HCT116 (cell line): Measurements from ENCODE around the gene KRT83. TPM values are rescaled to one million over a fixed set of nuclear protein-coding genes. Genes with fewer than 3 reads are reported as not detected.

Experiments used
- ATAC-seq: fragments of 200-7000 bp; cut with Tn5 transposase; 2 replicates; pipeline ENCODE4 v1.9.1; 2020; ENCODE audit warnings: mild to moderate bottlenecking, moderate library complexity
- BruUV-seq: library from RNA; stranded (reverse); fragments of 400-500 nt; replicated peaks from 2 replicates; lab custom pipeline; 2021; lab: Mats Ljungman, UMichigan
- CTCF ChIA-PET: fragments of 300-600 bp; sonication (Branson Sonifier 250); formaldehyde crosslinking; loops from one replicate; lab custom pipeline; 2021; ENCODE audit warnings: antibody characterized with exemption; lab: Charles Lee
- POLR2A ChIA-PET: fragments of 300-600, 350-600 bp; sonication (Branson Sonifier 250); formaldehyde crosslinking; loops from one replicate; lab custom pipeline; 2021; ENCODE audit warnings: antibody characterized with exemption; lab: Charles Lee
- RAD21 ChIA-PET, 2 experiments: fragments of 300-600 bp; sonication (Branson Sonifier 250); formaldehyde crosslinking; loops; one replicate each; lab custom pipeline; 2023; ENCODE audit warnings: low total read pairs in 2 of 2; ENCODE audit not compliant: uncharacterized antibody in 2 of 2, unreplicated experiment in 2 of 2, low non-redundant PET in 1 of 2; lab: Charles Lee
- DNase-seq: peaks from one replicate; pipeline ENCODE4 v3.0.0-alpha.2; 2010; ENCODE audit warnings: low read depth, low spot score
- H2AFZ ChIP-seq: fragments of 200-600 bp; shearing (Covaris generic), sonication (generic); 2 replicates; pipeline ENCODE4 v1.6.1; 2017; ENCODE audit warnings: low read depth, mixed run types, mixed read lengths, antibody characterized with exemption, low read length; ENCODE audit not compliant: poor library complexity, severe bottlenecking
- H3K27ac ChIP-seq: 2 replicates; pipeline ENCODE4 v1.5.1; 2012; ENCODE audit warnings: low read depth, low read length
- H3K27me3 ChIP-seq: fragments of 200-600 bp; sonication (generic); 2 replicates; pipeline ENCODE4 v1.6.1; 2016; ENCODE audit warnings: mixed run types, low read length, mixed read lengths; ENCODE audit not compliant: insufficient read depth
- H3K36me3 ChIP-seq, 2 experiments: fragments of 200-500 bp in 1 of 2; fragments of 200-600 bp in 1 of 2; sonication (Bioruptor generic) in 1 of 2; sonication (generic) in 1 of 2; 2 replicates each; pipeline versions ENCODE4 v1.5.1 to v1.6.1; 2014 to 2016; ENCODE audit warnings: low read length in 2 of 2, inconsistent platforms in 1 of 2, mixed read lengths in 1 of 2, mixed run types in 1 of 2; ENCODE audit not compliant: insufficient read depth in 2 of 2, control insufficient read depth in 1 of 2
- H3K4me1 ChIP-seq, 2 experiments: fragments of 200-600 bp in 1 of 2; sonication (generic) in 1 of 2; 2 replicates each; pipeline versions ENCODE4 v1.5.1 to v1.6.1; 2012 to 2017; ENCODE audit warnings: low read length in 2 of 2, inconsistent platforms in 1 of 2, mild to moderate bottlenecking in 1 of 2, mixed read lengths in 1 of 2, mixed run types in 1 of 2, moderate library complexity in 1 of 2; ENCODE audit not compliant: insufficient read depth in 2 of 2, control insufficient read depth in 1 of 2
- H3K4me2 ChIP-seq: fragments of 200-600 bp; sonication (generic); 2 replicates; pipeline ENCODE4 v1.6.1; 2017; ENCODE audit warnings: mixed run types, low read length, mixed read lengths
- H3K4me3 ChIP-seq, 2 experiments: fragments of 200-600 bp in 1 of 2; sonication (generic) in 1 of 2; replicated peaks in 1 of 2; 2 replicates each; pipeline ENCODE4 v1.5.1; 2011 to 2016; ENCODE audit warnings: low read length in 2 of 2, control low read depth in 1 of 2, low read depth in 1 of 2, mild to moderate bottlenecking in 1 of 2, mixed read lengths in 1 of 2, mixed run types in 1 of 2
- H3K79me2 ChIP-seq: fragments of 200-600 bp; sonication (generic); 2 replicates; pipeline ENCODE4 v1.6.1; 2017; ENCODE audit warnings: mild to moderate bottlenecking, mixed run types, low read length, moderate library complexity, mixed read lengths; ENCODE audit not compliant: insufficient read depth
- H3K9ac ChIP-seq: fragments of 200-600 bp; sonication (generic); 2 replicates; pipeline ENCODE4 v1.6.1; 2016; ENCODE audit warnings: low read length, mixed read lengths
- H3K9me2 ChIP-seq: fragments of 200-600 bp; sonication (generic), shearing (Covaris generic); 2 replicates; pipeline ENCODE4 v1.6.1; 2017; ENCODE audit warnings: mixed run types, mild to moderate bottlenecking, moderate library complexity; ENCODE audit not compliant: insufficient read depth
- H3K9me3 ChIP-seq, 2 experiments: fragments of 200-500 bp in 1 of 2; fragments of 200-600 bp in 1 of 2; sonication (Bioruptor generic) in 1 of 2; sonication (generic) in 1 of 2; 2 replicates each; pipeline ENCODE4 v1.6.1; 2014 to 2017; ENCODE audit warnings: low read length in 2 of 2, mixed read lengths in 2 of 2, inconsistent platforms in 1 of 2, low read depth in 1 of 2, mild to moderate bottlenecking in 1 of 2, mixed run types in 1 of 2, moderate library complexity in 1 of 2; ENCODE audit not compliant: control insufficient read depth in 1 of 2, insufficient read depth in 1 of 2
- H4K20me1 ChIP-seq: fragments of 200-600 bp; sonication (generic), shearing (Covaris generic); 2 replicates; pipeline ENCODE4 v1.6.1; 2017; ENCODE audit warnings: mixed run types, mild to moderate bottlenecking, moderate library complexity; ENCODE audit not compliant: insufficient read depth
- TCF7L2 ChIP-seq: IDR thresholded peaks from 2 replicates; pipeline ENCODE4 v1.7.0; 2011; ENCODE audit warnings: borderline replicate concordance, inconsistent platforms; ENCODE audit not compliant: insufficient read depth, insufficient read length; ENCODE audit errors: extremely low read depth
- intact Hi-C: fragments of 100-400 bp; cut with micrococcal nuclease; formaldehyde crosslinking; loops from 2 replicates; pipeline ENCODE4 v1.10.0; 2022
- total RNA-seq: library from RNA; stranded (reverse); gene quantifications from one replicate; pipeline ENCODE4 v1.2.1, GENCODE V29; 2021; ENCODE audit not compliant: unreplicated experiment
- TF ChIP-seq, protein P1 (sequence below), 3 experiments: fragments of 200-600 bp in 1 of 3; sonication (generic) in 1 of 3; IDR thresholded peaks in 2 of 3; conservative IDR thresholded peaks in 1 of 3; 2 replicates each; pipeline ENCODE4 v1.5.1; 2012 to 2017; ENCODE audit warnings: low read depth in 2 of 3, low read length in 2 of 3, antibody characterized with exemption in 1 of 3, borderline replicate concordance in 1 of 3, control low read depth in 1 of 3, mild to moderate bottlenecking in 1 of 3, mixed read lengths in 1 of 3, mixed run types in 1 of 3, moderate library complexity in 1 of 3; ENCODE audit not compliant: insufficient read depth in 1 of 3

Gene KRT83
- total RNA-seq, 1 experiment from 2014 or later, result not detected

DNA sequence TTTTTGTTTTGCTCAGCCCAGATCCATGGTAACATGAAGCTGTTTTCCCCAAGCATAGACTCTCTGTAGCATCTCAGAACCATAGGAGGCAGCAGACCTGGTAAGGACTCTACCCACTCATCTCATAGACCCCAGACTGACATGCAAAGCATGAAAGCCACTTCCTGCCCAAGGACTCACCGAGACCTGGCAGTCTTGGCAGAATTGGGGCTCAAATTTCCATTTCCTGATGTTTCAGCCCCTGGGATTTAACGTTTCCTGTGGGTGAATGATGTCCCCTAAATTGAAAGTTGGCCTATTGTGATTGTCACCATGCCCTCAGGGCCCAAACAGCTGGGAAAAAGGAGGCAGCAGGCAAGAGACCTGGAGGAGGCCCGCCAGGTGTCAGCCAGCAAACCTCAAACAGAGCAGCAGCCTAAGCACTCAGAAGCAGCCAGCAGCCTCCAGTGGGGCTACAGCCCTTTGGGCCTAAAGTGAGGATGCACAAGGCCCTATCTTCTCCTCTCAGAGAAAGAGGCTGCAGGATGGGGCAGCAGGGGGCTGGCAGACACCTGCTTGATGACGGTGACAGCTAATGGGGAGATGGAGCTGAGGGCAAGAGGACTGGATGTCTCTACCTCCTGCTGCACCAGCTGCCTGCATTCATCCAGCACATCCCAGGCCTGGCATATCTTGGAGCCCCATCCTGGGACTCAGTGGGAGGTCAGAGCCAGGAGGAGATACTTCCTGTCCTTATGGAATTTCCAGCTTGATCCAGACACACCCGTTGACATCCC, 37.6 kb upstream of the KRT83 start:
- no peak for ATAC-seq
- intact Hi-C loops, result no loop called here

DNA sequence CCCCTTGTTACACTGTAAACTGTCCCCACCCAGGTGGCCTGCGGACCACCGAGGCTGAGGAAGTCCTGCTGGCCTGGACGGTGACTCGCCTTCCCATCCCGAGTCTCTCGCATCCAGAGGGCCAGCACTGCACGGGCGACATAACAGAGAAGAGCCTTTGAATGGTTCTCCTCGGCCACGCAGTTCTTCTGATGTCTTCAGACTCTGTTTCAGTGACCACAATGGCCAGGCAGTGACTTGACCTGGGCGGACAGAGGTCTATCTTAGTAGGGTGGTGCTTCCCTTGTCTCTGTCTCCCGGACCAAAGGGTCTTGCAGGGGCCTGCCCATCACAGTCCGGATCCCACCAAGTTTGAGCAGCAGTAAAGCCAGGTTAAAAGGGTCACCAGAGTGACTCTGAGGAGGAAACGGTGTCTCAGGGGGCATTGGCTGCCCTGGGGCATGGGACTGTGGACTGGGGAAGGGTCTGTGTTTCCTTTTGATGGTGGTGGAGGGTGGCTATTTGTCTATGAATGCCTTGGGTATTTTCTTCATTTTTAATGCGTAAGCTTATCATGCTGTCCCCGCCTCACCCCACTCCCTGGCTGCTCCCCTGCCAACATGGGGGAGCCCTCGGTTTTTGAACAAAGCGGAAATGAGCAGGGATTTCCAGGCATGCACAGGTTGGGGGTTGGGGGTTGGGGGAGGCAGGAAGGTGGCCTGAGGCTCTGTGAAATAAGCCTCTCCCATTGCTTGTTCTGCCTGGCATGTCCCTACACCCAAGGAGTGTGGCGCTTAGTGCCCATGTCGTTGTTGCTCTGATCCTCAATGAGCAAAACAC, 35.8 kb upstream of the KRT83 start:
- intact Hi-C loops, result no loop called here
- CTCF ChIA-PET, result no interaction called here

More for the DNA sequence above, 37.6 kb upstream of the KRT83 start:
- ChIA-PET CTCF (interaction anchor here (1.0 kb wide), 1 partner anchor 32 kb away, joined by 3 read pairs; no protein-coding TSS in a partner anchor), RAD21 (no interaction called here), POLR2A (interaction anchor here (0.6 kb wide), 1 partner anchor 193 kb away, joined by 3 read pairs; no protein-coding TSS in a partner anchor)
- DNase-seq, result no peak
- TF ChIP-seq TCF7L2, result no peak
- no peak overlapping the region for H3K27ac ChIP-seq
- no peak overlapping the region for H3K4me3 ChIP-seq
- H3K4me1 ChIP-seq, result no peaks in the 10 kb centered on the region; a peak in 1 of 4 replicates
- H4K20me1 ChIP-seq, result no peaks in the 10 kb centered on the region
- no peaks in the 10 kb centered on the region for H3K9me3 ChIP-seq
- no TSS peak for BruUV-seq
- no peak overlapping the region for H3K4me2 ChIP-seq
- H3K36me3 ChIP-seq, result no peaks in the 10 kb centered on the region
- H2AFZ ChIP-seq, result no peak overlapping the region
- no peaks in the 10 kb centered on the region; the same call in 1 of the 2 replicates for H3K27me3 ChIP-seq
- H3K9ac ChIP-seq, result no peak overlapping the region
- no peaks in the 10 kb centered on the region for H3K9me2 ChIP-seq
- H3K79me2 ChIP-seq, result no peaks in the 10 kb centered on the region

More for the DNA sequence above, 35.8 kb upstream of the KRT83 start:
- Histone ChIP-seq H2AFZ (no peak overlapping the region), H3K9me3 (no peaks in the 10 kb centered on the region), H4K20me1 (no peaks in the 10 kb centered on the region), H3K36me3 (no peaks in the 10 kb centered on the region), H3K27me3 (no peaks in the 10 kb centered on the region; the same call in 1 of the 2 replicates), H3K9ac (no peak overlapping the region), H3K79me2 (no peaks in the 10 kb centered on the region), H3K27ac (no peak overlapping the region), H3K4me1 (no peaks in the 10 kb centered on the region; a peak in 1 of 4 replicates), H3K4me3 (no peak overlapping the region), H3K9me2 (no peaks in the 10 kb centered on the region), H3K4me2 (no peak overlapping the region)
- DNase-seq (no peak), ATAC-seq (no peak)
- POLR2A ChIA-PET, result no interaction called here
- RAD21 ChIA-PET, result no interaction called here
- no TSS peak for BruUV-seq
- TF ChIP-seq, protein P1, sequence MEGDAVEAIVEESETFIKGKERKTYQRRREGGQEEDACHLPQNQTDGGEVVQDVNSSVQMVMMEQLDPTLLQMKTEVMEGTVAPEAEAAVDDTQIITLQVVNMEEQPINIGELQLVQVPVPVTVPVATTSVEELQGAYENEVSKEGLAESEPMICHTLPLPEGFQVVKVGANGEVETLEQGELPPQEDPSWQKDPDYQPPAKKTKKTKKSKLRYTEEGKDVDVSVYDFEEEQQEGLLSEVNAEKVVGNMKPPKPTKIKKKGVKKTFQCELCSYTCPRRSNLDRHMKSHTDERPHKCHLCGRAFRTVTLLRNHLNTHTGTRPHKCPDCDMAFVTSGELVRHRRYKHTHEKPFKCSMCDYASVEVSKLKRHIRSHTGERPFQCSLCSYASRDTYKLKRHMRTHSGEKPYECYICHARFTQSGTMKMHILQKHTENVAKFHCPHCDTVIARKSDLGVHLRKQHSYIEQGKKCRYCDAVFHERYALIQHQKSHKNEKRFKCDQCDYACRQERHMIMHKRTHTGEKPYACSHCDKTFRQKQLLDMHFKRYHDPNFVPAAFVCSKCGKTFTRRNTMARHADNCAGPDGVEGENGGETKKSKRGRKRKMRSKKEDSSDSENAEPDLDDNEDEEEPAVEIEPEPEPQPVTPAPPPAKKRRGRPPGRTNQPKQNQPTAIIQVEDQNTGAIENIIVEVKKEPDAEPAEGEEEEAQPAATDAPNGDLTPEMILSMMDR (IDR thresholded peaks at IDR 0.05 in 2 of 3, conservative IDR thresholded peaks at IDR 0.05 in 1 of 3; ENCODE audit: borderline replicate concordance in 1 of 3, insufficient read depth in 1 of 3, low read depth in 2 of 3, low read length in 2 of 3), result no peak
